ENCODE results near the gene IL1R2. TPM values are rescaled to one million over a fixed set of nuclear protein-coding genes. Genes with fewer than 3 reads are reported as not detected.
A peak's percentile ranks its signal among the peaks of the same experiment; 100 is the strongest.

Gene IL1R2
- total and polyA plus RNA-seq, 2 of the 13 experiments (the other 11 are each of a cell fraction or from before 2014, with no cell fraction given): 3.6 to 7.3 TPM

DNA sequence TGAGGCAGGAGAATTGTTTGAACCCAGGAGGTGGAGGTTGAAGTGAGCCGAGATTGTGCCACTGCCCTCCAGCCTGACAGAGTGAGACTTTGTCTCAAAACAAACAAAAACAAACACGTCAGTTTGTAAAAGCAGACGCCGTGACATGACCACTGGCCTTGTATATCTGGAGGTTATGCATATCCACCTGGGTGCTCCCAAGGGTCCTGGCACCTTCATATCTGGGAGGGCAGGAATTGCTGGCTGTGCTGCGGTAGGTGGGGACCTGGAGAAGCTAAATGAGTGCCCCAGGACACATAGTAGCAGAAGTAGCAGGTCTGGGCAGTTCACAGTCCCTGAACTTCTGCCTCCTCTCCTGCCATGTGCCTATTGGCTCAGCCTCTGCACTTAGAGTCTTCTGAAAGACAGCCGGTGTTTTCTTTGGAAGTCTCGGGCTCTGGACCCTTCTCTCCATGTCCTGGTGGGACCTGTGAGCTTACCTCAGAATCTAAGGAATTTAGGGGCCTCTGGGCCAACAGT, 30.9 kb upstream of the IL1R2 start (continued):
- TF ChIP-seq, protein P1, sequence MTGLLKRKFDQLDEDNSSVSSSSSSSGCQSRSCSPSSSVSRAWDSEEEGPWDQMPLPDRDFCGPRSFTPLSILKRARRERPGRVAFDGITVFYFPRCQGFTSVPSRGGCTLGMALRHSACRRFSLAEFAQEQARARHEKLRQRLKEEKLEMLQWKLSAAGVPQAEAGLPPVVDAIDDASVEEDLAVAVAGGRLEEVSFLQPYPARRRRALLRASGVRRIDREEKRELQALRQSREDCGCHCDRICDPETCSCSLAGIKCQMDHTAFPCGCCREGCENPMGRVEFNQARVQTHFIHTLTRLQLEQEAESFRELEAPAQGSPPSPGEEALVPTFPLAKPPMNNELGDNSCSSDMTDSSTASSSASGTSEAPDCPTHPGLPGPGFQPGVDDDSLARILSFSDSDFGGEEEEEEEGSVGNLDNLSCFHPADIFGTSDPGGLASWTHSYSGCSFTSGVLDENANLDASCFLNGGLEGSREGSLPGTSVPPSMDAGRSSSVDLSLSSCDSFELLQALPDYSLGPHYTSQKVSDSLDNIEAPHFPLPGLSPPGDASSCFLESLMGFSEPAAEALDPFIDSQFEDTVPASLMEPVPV (CRISPR knock-in tag; IDR thresholded peaks at IDR 0.05): peak; percentile 61
- TF ChIP-seq ZNF17 (CRISPR knock-in tag; IDR thresholded peaks at IDR 0.05) (no peak), ZNF160 (CRISPR knock-in tag; IDR thresholded peaks at IDR 0.05) (no peak), POLR2A (IDR thresholded peaks at IDR 0.05; ENCODE audit: insufficient read depth in 1 of 2, low read depth in 2 of 2, low read length in 2 of 2) (no peak), RBFOX2 (IDR thresholded peaks at IDR 0.05; ENCODE audit: low read depth, low read length) (no peak), ZNF33A (CRISPR knock-in tag; IDR thresholded peaks at IDR 0.05; ENCODE audit: borderline replicate concordance) (no peak), IKZF1 (IDR thresholded peaks at IDR 0.05) (no peak), ZBTB7B (CRISPR knock-in tag; IDR thresholded peaks at IDR 0.05) (no peak), ZNF788 (CRISPR knock-in tag; IDR thresholded peaks at IDR 0.05; ENCODE audit: borderline replicate concordance) (0 out of 2 replicates have a peak, but pooled peaks have one; percentile 17), ZNF3 (CRISPR knock-in tag; IDR thresholded peaks at IDR 0.05) (0 out of 2 replicates have a peak, but pooled peaks have one; percentile 3), ZNF138 (CRISPR knock-in tag; IDR thresholded peaks at IDR 0.05; ENCODE audit: low read depth) (no peak), HOXA9 (CRISPR knock-in tag; IDR thresholded peaks at IDR 0.05; ENCODE audit: borderline replicate concordance) (no peak)
- TF ChIP-seq, protein P2, sequence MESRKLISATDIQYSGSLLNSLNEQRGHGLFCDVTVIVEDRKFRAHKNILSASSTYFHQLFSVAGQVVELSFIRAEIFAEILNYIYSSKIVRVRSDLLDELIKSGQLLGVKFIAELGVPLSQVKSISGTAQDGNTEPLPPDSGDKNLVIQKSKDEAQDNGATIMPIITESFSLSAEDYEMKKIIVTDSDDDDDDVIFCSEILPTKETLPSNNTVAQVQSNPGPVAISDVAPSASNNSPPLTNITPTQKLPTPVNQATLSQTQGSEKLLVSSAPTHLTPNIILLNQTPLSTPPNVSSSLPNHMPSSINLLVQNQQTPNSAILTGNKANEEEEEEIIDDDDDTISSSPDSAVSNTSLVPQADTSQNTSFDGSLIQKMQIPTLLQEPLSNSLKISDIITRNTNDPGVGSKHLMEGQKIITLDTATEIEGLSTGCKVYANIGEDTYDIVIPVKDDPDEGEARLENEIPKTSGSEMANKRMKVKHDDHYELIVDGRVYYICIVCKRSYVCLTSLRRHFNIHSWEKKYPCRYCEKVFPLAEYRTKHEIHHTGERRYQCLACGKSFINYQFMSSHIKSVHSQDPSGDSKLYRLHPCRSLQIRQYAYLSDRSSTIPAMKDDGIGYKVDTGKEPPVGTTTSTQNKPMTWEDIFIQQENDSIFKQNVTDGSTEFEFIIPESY (CRISPR knock-in tag; IDR thresholded peaks at IDR 0.05): no peak
- TF ChIP-seq, protein P3, sequence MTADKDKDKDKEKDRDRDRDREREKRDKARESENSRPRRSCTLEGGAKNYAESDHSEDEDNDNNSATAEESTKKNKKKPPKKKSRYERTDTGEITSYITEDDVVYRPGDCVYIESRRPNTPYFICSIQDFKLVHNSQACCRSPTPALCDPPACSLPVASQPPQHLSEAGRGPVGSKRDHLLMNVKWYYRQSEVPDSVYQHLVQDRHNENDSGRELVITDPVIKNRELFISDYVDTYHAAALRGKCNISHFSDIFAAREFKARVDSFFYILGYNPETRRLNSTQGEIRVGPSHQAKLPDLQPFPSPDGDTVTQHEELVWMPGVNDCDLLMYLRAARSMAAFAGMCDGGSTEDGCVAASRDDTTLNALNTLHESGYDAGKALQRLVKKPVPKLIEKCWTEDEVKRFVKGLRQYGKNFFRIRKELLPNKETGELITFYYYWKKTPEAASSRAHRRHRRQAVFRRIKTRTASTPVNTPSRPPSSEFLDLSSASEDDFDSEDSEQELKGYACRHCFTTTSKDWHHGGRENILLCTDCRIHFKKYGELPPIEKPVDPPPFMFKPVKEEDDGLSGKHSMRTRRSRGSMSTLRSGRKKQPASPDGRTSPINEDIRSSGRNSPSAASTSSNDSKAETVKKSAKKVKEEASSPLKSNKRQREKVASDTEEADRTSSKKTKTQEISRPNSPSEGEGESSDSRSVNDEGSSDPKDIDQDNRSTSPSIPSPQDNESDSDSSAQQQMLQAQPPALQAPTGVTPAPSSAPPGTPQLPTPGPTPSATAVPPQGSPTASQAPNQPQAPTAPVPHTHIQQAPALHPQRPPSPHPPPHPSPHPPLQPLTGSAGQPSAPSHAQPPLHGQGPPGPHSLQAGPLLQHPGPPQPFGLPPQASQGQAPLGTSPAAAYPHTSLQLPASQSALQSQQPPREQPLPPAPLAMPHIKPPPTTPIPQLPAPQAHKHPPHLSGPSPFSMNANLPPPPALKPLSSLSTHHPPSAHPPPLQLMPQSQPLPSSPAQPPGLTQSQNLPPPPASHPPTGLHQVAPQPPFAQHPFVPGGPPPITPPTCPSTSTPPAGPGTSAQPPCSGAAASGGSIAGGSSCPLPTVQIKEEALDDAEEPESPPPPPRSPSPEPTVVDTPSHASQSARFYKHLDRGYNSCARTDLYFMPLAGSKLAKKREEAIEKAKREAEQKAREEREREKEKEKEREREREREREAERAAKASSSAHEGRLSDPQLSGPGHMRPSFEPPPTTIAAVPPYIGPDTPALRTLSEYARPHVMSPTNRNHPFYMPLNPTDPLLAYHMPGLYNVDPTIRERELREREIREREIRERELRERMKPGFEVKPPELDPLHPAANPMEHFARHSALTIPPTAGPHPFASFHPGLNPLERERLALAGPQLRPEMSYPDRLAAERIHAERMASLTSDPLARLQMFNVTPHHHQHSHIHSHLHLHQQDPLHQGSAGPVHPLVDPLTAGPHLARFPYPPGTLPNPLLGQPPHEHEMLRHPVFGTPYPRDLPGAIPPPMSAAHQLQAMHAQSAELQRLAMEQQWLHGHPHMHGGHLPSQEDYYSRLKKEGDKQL (CRISPR knock-in tag; IDR thresholded peaks at IDR 0.05; ENCODE audit: low read depth): no peak
- TF ChIP-seq, protein P4, sequence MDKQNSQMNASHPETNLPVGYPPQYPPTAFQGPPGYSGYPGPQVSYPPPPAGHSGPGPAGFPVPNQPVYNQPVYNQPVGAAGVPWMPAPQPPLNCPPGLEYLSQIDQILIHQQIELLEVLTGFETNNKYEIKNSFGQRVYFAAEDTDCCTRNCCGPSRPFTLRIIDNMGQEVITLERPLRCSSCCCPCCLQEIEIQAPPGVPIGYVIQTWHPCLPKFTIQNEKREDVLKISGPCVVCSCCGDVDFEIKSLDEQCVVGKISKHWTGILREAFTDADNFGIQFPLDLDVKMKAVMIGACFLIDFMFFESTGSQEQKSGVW (CRISPR knock-in tag; IDR thresholded peaks at IDR 0.05; ENCODE audit: borderline replicate concordance): no peak
- TF ChIP-seq, protein P5, sequence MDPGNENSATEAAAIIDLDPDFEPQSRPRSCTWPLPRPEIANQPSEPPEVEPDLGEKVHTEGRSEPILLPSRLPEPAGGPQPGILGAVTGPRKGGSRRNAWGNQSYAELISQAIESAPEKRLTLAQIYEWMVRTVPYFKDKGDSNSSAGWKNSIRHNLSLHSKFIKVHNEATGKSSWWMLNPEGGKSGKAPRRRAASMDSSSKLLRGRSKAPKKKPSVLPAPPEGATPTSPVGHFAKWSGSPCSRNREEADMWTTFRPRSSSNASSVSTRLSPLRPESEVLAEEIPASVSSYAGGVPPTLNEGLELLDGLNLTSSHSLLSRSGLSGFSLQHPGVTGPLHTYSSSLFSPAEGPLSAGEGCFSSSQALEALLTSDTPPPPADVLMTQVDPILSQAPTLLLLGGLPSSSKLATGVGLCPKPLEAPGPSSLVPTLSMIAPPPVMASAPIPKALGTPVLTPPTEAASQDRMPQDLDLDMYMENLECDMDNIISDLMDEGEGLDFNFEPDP (CRISPR knock-in tag; conservative IDR thresholded peaks at IDR 0.05): no peak
- TF ChIP-seq, protein P6, sequence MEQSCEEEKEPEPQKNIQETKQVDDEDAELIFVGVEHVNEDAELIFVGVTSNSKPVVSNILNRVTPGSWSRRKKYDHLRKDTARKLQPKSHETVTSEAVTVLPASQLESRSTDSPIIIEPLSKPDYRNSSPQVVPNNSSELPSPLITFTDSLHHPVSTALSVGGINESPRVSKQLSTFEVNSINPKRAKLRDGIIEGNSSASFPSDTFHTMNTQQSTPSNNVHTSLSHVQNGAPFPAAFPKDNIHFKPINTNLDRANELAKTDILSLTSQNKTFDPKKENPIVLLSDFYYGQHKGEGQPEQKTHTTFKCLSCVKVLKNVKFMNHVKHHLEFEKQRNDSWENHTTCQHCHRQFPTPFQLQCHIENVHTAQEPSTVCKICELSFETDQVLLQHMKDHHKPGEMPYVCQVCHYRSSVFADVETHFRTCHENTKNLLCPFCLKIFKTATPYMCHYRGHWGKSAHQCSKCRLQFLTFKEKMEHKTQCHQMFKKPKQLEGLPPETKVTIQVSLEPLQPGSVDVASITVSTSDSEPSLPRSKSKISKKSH (CRISPR knock-in tag; IDR thresholded peaks at IDR 0.05; ENCODE audit: borderline replicate concordance): peak; percentile 16; the same call in 1 of the 2 replicates
